Measurements from ENCODE around the gene RASSF1. TPM values are rescaled to one million over a fixed set of nuclear protein-coding genes. Genes with fewer than 3 reads are reported as not detected.

Gene RASSF1
- total and polyA plus RNA-seq, 2 of the 8 experiments (the other 6 are each of a cell fraction or from before 2014, with no cell fraction given): 10.3 to 15.7 TPM

DNA sequence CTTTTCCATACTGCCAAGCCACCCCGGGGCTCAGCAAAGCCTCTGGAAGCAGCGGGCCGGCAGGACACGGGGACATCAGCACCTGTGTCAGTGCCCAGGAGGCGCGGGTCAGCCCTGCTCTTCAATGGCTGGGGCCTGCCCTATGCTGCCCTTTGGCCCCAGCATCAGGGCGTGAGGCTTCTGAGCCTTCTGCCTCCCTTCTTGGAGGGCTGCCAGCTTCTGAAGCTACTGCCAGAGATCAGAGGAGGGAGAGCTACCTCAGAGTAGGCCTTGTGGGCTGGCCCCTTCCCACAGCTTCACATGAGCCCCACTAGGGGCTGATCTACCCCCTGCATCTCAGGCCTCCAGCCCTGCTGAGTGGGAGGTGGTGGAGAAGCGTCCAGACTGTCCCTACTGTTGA, 31.7 kb upstream of the RASSF1 start:
- H3K4me2 ChIP-seq (ENCODE audit: insufficient read depth in 1 of 2, low read depth in 2 of 2, low read length in 2 of 2): no peak overlapping the region
- H4K5ac ChIP-seq (ENCODE audit: insufficient read length, low read depth, low read length): no peak overlapping the region
- ChIA-PET POLR2A (ENCODE audit: partially characterized antibody) (interaction anchor here (0.9 kb wide), 1 partner anchor 27 kb away, joined by 3 read pairs; no protein-coding TSS in a partner anchor), CTCF (ENCODE audit: partially characterized antibody) (interaction anchor here (0.6 to 1.2 kb wide), 3 partner anchors 62 to 192 kb away, joined by 3 read pairs; no protein-coding TSS in a partner anchor)
- FAIRE-seq (no peak), DNase-seq (ENCODE audit: low read depth in 1 of 2, low spot score in 2 of 2) (no peak)
- H2BK20ac ChIP-seq (ENCODE audit: low read length): peak overlapping the region; percentile 61; the same call in 1 of the 2 replicates
- peak overlapping the region; percentile 3 for H4K91ac ChIP-seq (replicated peaks; ENCODE audit: insufficient read length, low read length)
- H3K4me3 ChIP-seq (ENCODE audit: extremely low read depth in 1 of 4, insufficient read depth in 2 of 4, low read depth in 3 of 4, low read length in 4 of 4): no peak overlapping the region
- peak overlapping the region; percentile 90; the same call in 1 of the 2 replicates for H2BK15ac ChIP-seq (ENCODE audit: low read length)
- H3K9ac ChIP-seq (replicated peaks in 1 of 4; ENCODE audit: extremely low read depth in 1 of 4, low read depth in 3 of 4, low read length in 3 of 4): no peak overlapping the region
- H3K18ac ChIP-seq (ENCODE audit: extremely low read depth, low read length): no peak overlapping the region
- H2AK5ac ChIP-seq (ENCODE audit: low read depth, low read length): no peak overlapping the region
- H3K23me2 ChIP-seq (ENCODE audit: low read depth, low read length): 0 out of 2 replicates have a peak, but pooled peaks cover 2% of the 10 kb centered on the region
- 81% methylated on average over 8 of the region's 8 CpGs; no CpG with 5 or more reads in 1 of the 2 experiments for WGBS, 2 experiments (ENCODE audit: extremely low coverage in 1 of 2, insufficient coverage in 1 of 2, insufficient read length in 1 of 2, insufficient replicate concordance in 2 of 2, low coverage in 1 of 2, low lambda C conversion rate in 2 of 2, missing lambda C conversion rate in 1 of 2)
- H4K8ac ChIP-seq (ENCODE audit: extremely low read depth, insufficient read depth, low read length): no peak overlapping the region
- peak overlapping the region; percentile 44; the same call in 1 of the 2 replicates for H2BK12ac ChIP-seq (ENCODE audit: low read depth, low read length)
- H3K79me1 ChIP-seq (ENCODE audit: low read depth, low read length): 0 out of 2 replicates have a peak, but pooled peaks cover 2% of the 10 kb centered on the region
- H3K4ac ChIP-seq (replicated peaks; ENCODE audit: insufficient read length, low read depth, low read length): peak overlapping the region; percentile 74
- no peak overlapping the region for H2AFZ ChIP-seq (ENCODE audit: low read length)
- H3K27me3 ChIP-seq (replicated peaks in 1 of 4; ENCODE audit: control insufficient read depth in 3 of 4, extremely low read depth in 1 of 4, insufficient read depth in 3 of 4, low read length in 3 of 4): no peaks in the 10 kb centered on the region; a peak in 2 of 7 replicates
- H3K14ac ChIP-seq (ENCODE audit: insufficient read length): no peak overlapping the region
- H3K27ac ChIP-seq (ENCODE audit: low read depth, low read length): no peak overlapping the region
- H2BK5ac ChIP-seq (ENCODE audit: low read depth, low read length): peak overlapping the region; percentile 12; the same call in 1 of the 2 replicates
- no peaks in the 10 kb centered on the region for H3K79me2 ChIP-seq (ENCODE audit: control insufficient read depth in 1 of 2, insufficient read depth in 2 of 2, low read length in 2 of 2)
- no peak overlapping the region for H3K23ac ChIP-seq (ENCODE audit: insufficient read length)
- no peaks in the 10 kb centered on the region for H3K36me3 ChIP-seq (ENCODE audit: control insufficient read depth in 2 of 4, insufficient read depth in 4 of 4, low read length in 3 of 4)
- H2BK120ac ChIP-seq (replicated peaks; ENCODE audit: low read depth, low read length): no peak overlapping the region
- H3K56ac ChIP-seq (replicated peaks; ENCODE audit: insufficient read length, low read depth, low read length): peak overlapping the region; percentile 12
- no peaks in the 10 kb centered on the region for H3K9me3 ChIP-seq (ENCODE audit: insufficient read depth in 2 of 2, low read depth in 1 of 2, low read length in 1 of 2)
- H4K20me1 ChIP-seq (replicated peaks in 1 of 2; ENCODE audit: control insufficient read depth in 1 of 2, insufficient read depth in 2 of 2, low read length in 2 of 2): peaks cover 0 to 2% of the 10 kb centered on the region in 2 experiments
- peaks cover 0 to 29% (median 20%) of the 10 kb centered on the region in 4 experiments; a peak in 6 of 7 replicates for H3K4me1 ChIP-seq (replicated peaks in 1 of 4; ENCODE audit: control insufficient read depth in 3 of 4, insufficient read depth in 4 of 4, low read length in 3 of 4)
- TF ChIP-seq KDM4A (IDR thresholded peaks at IDR 0.05; ENCODE audit: low read depth, low read length, severe bottlenecking) (no peak), SIRT6 (IDR thresholded peaks at IDR 0.05; ENCODE audit: low read length) (no peak), POLR2AphosphoS5 (IDR thresholded peaks at IDR 0.05; ENCODE audit: low read depth, low read length) (no peak), TBP (IDR thresholded peaks at IDR 0.05; ENCODE audit: low read depth, low read length) (no peak), POLR2A (IDR thresholded peaks at IDR 0.05; ENCODE audit: control extremely low read depth in 1 of 2, low read depth in 2 of 2, low read length in 2 of 2) (no peak), CBX8 (IDR thresholded peaks at IDR 0.05; ENCODE audit: borderline replicate concordance, low read depth, low read length) (no peak), EP300 (IDR thresholded peaks at IDR 0.05; ENCODE audit: borderline replicate concordance in 1 of 2, low read depth in 2 of 2, low read length in 2 of 2) (no peak), CHD2 (IDR thresholded peaks at IDR 0.05; ENCODE audit: low read length) (no peak), EGR1 (IDR thresholded peaks at IDR 0.05; ENCODE audit: borderline replicate concordance, low read depth, low read length) (no peak), SP2 (IDR thresholded peaks at IDR 0.05; ENCODE audit: low read length) (no peak), NRF1 (IDR thresholded peaks at IDR 0.05; ENCODE audit: low read depth, low read length) (no peak)
- TF ChIP-seq, protein P1, sequence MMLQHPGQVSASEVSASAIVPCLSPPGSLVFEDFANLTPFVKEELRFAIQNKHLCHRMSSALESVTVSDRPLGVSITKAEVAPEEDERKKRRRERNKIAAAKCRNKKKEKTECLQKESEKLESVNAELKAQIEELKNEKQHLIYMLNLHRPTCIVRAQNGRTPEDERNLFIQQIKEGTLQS (IDR thresholded peaks at IDR 0.05; ENCODE audit: insufficient read depth, low read depth, low read length): no peak
- TF ChIP-seq, protein P2, sequence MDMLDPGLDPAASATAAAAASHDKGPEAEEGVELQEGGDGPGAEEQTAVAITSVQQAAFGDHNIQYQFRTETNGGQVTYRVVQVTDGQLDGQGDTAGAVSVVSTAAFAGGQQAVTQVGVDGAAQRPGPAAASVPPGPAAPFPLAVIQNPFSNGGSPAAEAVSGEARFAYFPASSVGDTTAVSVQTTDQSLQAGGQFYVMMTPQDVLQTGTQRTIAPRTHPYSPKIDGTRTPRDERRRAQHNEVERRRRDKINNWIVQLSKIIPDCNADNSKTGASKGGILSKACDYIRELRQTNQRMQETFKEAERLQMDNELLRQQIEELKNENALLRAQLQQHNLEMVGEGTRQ (IDR thresholded peaks at IDR 0.05; ENCODE audit: low read length): no peak

Data from H1 (cell line).